ENCODE results near the gene RASIP1.
A peak's percentile ranks its signal among the peaks of the same experiment; 100 is the strongest.

DNA sequence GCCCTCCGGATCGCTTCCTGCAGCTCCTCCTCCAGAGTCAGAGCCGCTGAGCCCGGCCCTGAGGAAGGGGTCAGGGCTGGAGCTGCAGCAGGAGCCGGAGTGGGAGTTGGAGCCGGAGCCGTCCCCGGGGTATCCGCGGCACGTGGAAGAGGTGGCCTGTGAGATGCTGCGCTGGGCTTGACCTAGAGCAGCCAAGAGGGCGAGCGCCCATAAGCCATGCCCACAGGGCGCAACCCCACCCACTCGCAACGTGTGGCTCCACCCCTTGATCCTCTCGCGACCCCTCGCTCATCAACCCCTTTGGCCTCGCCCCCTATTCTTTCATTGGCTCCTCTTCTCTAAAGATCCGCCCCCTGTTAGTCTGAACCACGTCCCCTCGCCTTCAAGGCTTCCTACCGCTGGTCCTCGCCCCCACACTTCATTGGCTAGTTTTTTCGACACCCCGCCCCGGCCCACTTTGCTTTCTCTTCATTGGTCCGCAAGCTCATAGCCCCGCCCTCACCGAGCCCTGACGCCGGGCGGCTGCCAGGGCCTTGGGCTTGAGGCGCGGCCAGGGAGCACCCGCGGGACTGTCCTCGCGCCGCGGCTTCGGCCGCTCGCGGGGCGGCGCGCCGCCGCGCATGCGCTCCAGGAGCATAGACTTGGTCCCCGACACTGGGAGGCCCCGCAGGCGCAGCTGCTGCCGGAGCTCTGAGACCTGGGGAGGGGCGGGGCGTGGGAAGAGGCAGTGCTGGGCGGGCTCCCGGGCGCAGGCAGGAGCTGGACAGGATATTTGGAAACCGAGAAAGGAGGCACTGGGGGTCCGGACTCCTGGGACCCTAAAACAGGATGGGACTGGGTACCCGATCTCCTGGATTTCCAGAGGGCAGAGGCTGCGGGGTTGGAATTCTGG is 26.3 kb downstream of the RASIP1 start:
- TF ChIP-seq POLR2AphosphoS5 (IDR thresholded peaks at IDR 0.05; ENCODE audit: insufficient read depth in 1 of 2, low read depth in 1 of 2): peak; percentile 63 to 72
- TF ChIP-seq, protein P1, sequence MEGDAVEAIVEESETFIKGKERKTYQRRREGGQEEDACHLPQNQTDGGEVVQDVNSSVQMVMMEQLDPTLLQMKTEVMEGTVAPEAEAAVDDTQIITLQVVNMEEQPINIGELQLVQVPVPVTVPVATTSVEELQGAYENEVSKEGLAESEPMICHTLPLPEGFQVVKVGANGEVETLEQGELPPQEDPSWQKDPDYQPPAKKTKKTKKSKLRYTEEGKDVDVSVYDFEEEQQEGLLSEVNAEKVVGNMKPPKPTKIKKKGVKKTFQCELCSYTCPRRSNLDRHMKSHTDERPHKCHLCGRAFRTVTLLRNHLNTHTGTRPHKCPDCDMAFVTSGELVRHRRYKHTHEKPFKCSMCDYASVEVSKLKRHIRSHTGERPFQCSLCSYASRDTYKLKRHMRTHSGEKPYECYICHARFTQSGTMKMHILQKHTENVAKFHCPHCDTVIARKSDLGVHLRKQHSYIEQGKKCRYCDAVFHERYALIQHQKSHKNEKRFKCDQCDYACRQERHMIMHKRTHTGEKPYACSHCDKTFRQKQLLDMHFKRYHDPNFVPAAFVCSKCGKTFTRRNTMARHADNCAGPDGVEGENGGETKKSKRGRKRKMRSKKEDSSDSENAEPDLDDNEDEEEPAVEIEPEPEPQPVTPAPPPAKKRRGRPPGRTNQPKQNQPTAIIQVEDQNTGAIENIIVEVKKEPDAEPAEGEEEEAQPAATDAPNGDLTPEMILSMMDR (IDR thresholded peaks at IDR 0.05): no peak
